Measurements from ENCODE around the gene RTN4. TPM values are rescaled to one million over a fixed set of nuclear protein-coding genes. Genes with fewer than 3 reads are reported as not detected.

Gene RTN4
- total RNA-seq, 4 donors from 2014 or later, result 216 to 304 (median 228) TPM

DNA sequence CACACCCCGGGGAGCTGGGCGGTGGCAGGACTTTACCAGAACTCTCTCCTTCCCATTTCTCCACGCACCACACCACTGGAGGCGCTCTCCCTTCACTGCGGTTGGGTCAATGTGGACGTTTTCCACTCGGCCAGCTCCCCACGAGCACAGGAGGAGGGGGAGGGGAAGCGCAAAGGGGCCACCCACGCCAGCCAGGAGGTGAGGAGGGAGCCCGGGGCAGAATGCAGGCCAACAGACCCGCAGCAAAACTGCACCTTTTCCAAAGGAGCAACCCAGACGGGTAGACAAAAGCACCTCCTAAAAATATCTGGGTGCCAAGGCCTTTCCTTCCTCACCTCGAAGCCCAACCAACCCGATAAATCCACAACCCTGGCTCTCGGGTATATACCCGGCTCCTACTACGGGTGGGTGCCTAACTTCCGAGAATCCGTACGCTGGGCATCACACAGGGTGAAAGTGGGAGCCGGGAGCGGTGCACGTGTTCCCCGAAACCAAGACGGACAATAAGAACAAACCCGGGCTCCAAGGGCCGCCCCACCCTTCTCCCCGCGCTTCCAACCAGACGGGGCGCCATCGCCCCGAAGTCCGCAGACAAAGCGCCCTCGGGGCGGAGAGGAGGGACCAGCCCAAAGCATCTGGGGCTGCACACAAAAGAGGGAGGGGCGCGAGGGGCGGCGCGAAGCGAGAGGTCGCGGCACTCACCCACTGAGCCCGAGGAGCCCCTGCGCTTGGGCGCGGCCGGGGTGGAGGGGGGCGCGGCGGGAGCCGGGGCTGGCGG is 1.0 kb downstream of the RTN4 start:
- H3K27me3 ChIP-seq, result no peaks in the 10 kb centered on the region
- peak overlapping the region; percentile 79 to 92 for H3K4me3 ChIP-seq
- peak; percentile 43 for ATAC-seq
- TF ChIP-seq EP300 (IDR thresholded peaks at IDR 0.05), result no peak
- TF ChIP-seq POLR2AphosphoS5 (IDR thresholded peaks at IDR 0.05), result peak; percentile 82
- peak; percentile 23 to 26 for TF ChIP-seq POLR2A (IDR thresholded peaks at IDR 0.05)
- TF ChIP-seq, protein P1, sequence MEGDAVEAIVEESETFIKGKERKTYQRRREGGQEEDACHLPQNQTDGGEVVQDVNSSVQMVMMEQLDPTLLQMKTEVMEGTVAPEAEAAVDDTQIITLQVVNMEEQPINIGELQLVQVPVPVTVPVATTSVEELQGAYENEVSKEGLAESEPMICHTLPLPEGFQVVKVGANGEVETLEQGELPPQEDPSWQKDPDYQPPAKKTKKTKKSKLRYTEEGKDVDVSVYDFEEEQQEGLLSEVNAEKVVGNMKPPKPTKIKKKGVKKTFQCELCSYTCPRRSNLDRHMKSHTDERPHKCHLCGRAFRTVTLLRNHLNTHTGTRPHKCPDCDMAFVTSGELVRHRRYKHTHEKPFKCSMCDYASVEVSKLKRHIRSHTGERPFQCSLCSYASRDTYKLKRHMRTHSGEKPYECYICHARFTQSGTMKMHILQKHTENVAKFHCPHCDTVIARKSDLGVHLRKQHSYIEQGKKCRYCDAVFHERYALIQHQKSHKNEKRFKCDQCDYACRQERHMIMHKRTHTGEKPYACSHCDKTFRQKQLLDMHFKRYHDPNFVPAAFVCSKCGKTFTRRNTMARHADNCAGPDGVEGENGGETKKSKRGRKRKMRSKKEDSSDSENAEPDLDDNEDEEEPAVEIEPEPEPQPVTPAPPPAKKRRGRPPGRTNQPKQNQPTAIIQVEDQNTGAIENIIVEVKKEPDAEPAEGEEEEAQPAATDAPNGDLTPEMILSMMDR (IDR thresholded peaks at IDR 0.05), result peak; percentile 36 to 86 (median 80)
- H3K9me3 ChIP-seq, result no peaks in the 10 kb centered on the region
- peak overlapping the region; percentile 90 to 99 (median 98) for H3K27ac ChIP-seq
- H3K36me3 ChIP-seq, result no peaks in the 10 kb centered on the region
- WGBS, 2 donors (ENCODE audit: low coverage in 1 of 2), result no CpG with 5 or more reads among the region's 56 CpGs
- peaks cover 0 to 58% (median 6%) of the 10 kb centered on the region in 3 donors for H3K4me1 ChIP-seq

DNA sequence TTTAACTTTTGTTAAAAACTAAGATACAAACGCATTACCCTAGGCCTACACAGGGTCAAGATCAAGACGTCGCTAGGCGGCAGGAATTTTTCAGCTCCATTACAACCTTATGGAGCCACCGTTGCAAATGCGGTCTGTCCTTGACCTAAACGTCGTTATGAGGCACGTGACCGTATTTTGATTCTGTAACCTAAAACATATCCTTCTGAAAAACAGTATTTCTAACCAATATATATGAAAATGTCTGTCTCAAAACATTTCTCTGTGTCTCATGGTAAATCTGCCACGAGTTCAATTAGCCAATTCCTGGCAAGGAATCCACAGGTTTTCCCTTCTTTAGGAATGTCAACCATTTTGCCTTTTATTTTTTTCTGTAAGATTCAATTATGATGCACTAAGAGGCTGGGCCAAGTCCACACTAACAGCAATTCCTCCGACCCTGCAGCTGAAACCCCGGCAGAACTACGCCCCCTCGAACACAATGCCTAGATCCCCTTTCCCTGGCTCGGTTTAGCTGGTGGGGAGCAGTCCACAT is 1.7 kb downstream of the RTN4 start:
- Histone ChIP-seq H3K27ac (peak overlapping the region; percentile 90 to 99 (median 98)), H3K4me1 (peaks cover 0 to 65% (median 6%) of the 10 kb centered on the region in 3 donors), H3K4me3 (peak overlapping the region; percentile 79 to 92), H3K36me3 (no peaks in the 10 kb centered on the region), H3K9me3 (no peaks in the 10 kb centered on the region), H3K27me3 (no peaks in the 10 kb centered on the region)
- TF ChIP-seq POLR2AphosphoS5 (IDR thresholded peaks at IDR 0.05) (no peak), EP300 (IDR thresholded peaks at IDR 0.05) (no peak), POLR2A (IDR thresholded peaks at IDR 0.05) (no peak)
- TF ChIP-seq, protein P1 (IDR thresholded peaks at IDR 0.05), result no peak
- 0 to 1% methylated on average over 14 to 15 of the region's 16 CpGs for WGBS, 2 donors (ENCODE audit: low coverage in 1 of 2)
- ATAC-seq, result no peak

DNA sequence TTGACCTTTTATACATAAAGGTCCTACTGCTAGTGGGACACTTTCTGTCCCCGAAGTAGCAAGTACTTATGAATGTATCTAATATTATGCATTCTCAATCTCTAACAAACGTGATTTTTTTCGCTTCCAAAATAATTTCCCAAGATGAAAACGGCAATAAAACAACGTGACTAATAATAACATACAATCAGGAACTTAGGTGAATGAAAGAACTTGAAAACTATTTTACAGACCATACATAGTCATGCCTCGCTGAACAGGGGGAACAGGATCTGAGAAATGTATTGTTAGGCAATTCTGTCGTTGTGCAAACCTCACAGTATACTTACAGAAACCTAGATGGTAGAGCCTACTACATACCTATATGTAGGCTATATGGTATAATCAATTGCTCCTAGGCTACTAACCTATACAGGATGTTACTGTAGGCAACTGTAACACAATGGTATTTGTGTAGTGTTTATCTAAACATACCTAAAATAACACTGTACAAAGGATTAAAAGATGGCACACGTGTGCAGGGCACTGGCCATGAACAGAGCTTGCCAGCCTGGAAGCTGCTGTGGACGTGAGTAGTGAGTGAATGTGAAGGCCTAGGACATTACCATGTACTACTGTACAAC is 2.5 kb downstream of the RTN4 start:
- Histone ChIP-seq H3K4me1 (peaks cover 1 to 68% (median 6%) of the 10 kb centered on the region in 3 donors), H3K27ac (peak overlapping the region; percentile 69 to 99 (median 94)), H3K4me3 (peak overlapping the region; percentile 79 to 92), H3K9me3 (no peaks in the 10 kb centered on the region), H3K36me3 (no peaks in the 10 kb centered on the region), H3K27me3 (no peaks in the 10 kb centered on the region)
- ATAC-seq, result no peak
- WGBS, 2 donors (ENCODE audit: low coverage in 1 of 2), result 3 to 8% methylated on average over 7 to 9 of the region's 9 CpGs
- TF ChIP-seq POLR2AphosphoS5 (IDR thresholded peaks at IDR 0.05) (peak; percentile 16), POLR2A (IDR thresholded peaks at IDR 0.05) (no peak)
- TF ChIP-seq, protein P1 (IDR thresholded peaks at IDR 0.05), result no peak

DNA sequence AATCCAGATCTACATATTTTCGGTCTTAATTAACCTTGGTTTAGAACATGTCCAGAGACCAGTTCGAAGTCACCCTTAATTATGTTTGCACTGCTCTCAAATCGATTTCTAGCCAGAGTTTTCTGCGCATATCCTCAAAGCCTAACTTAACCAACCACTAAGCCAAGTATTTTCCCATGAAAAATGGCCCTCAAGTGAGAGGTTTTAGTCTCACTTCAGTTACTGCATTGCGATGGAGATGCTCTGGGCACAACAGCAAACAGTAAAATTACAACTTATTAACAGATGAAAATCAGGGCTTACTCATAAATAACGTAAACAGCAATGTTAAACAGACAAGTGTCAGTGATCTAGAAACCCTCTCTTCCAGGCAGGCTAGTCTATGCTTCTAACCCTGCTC is 4.5 kb downstream of the RTN4 start:
- H3K4me3 ChIP-seq, result peak overlapping the region in 1 of 2 donors; percentile 92
- TF ChIP-seq POLR2AphosphoS5 (IDR thresholded peaks at IDR 0.05) (no peak), POLR2A (IDR thresholded peaks at IDR 0.05) (no peak), EP300 (IDR thresholded peaks at IDR 0.05) (no peak)
- TF ChIP-seq, protein P1 (IDR thresholded peaks at IDR 0.05), result no peak
- peak overlapping the region in 3 of 4 donors; percentile 4 to 99 (median 43) for H3K27ac ChIP-seq
- 34 to 48% methylated on average over 6 of the region's 6 CpGs for WGBS, 2 donors (ENCODE audit: low coverage in 1 of 2)
- H3K9me3 ChIP-seq, result no peaks in the 10 kb centered on the region
- ATAC-seq, result no peak
- H3K36me3 ChIP-seq, result no peaks in the 10 kb centered on the region
- H3K4me1 ChIP-seq, result peaks cover 3 to 73% (median 4%) of the 10 kb centered on the region in 3 donors
- no peaks in the 10 kb centered on the region for H3K27me3 ChIP-seq

Data from gastroesophageal sphincter (tissue), 4 donors.